HFFc6 (cell line): ENCODE measurements around the gene LILRB3. TPM values are rescaled to one million over a fixed set of nuclear protein-coding genes. Genes with fewer than 3 reads are reported as not detected.
"Not testable (repeated sequence)": the region's sequence is repeated elsewhere in the genome, so short reads cannot be mapped to it uniquely, and the experiment has no call there.

ENCODE experiments used
- DNase-seq: peaks from one replicate; pipeline ENCODE4 v3.0.0-alpha.2; 2018
- H3K27ac Mint-ChIP-seq: 2 replicates; pipeline ENCODE4 v1.8.0; 2020; ENCODE audit warnings: mild to moderate bottlenecking, mixed read lengths
- H3K27me3 Mint-ChIP-seq: 2 replicates; pipeline ENCODE4 v1.8.0; 2021; ENCODE audit warnings: mild to moderate bottlenecking, moderate library complexity, mixed read lengths; ENCODE audit not compliant: insufficient read depth
- H3K36me3 Mint-ChIP-seq: 2 replicates; pipeline ENCODE4 v1.8.0; 2021; ENCODE audit warnings: low read depth, mixed read lengths
- H3K4me1 Mint-ChIP-seq: 2 replicates; pipeline ENCODE4 v1.8.0; 2020; ENCODE audit warnings: low read depth, mixed read lengths
- H3K4me3 Mint-ChIP-seq: 2 replicates; pipeline ENCODE4 v1.8.0; 2020; ENCODE audit warnings: mild to moderate bottlenecking, moderate library complexity, mixed read lengths
- H3K9me3 Mint-ChIP-seq: 2 replicates; pipeline ENCODE4 v1.8.0; 2020; ENCODE audit warnings: mild to moderate bottlenecking, mixed read lengths
- CTCF ChIP-seq: fragments of 200-600 bp; sonication (generic); IDR thresholded peaks from 2 replicates; pipeline ENCODE4 v1.5.0; 2021; ENCODE audit warnings: antibody characterized with exemption, mild to moderate bottlenecking
- total RNA-seq, 6 experiments: library from RNA; stranded (reverse); fragmentation: NEBNext Ultra II Directional; extraction: Animal tissue kit (Norgen Biotek cat#: 25700); gene quantifications; 2 replicates in 1 of 6; 3 replicates in 5 of 6; pipeline ENCODE4 v1.2.3, GENCODE V29; 2021

Gene LILRB3
- total RNA-seq, 6 experiments from 2014 or later: not detected

- Mint-ChIP-seq H3K27me3 (peaks cover 4% of the 10 kb centered on the region), H3K27ac (peak overlapping the region; percentile 94), H3K4me3 (peak overlapping the region; percentile 94), H3K9me3 (no peaks in the 10 kb centered on the region), H3K4me1 (peaks cover 37% of the 10 kb centered on the region), H3K36me3 (peaks cover 37% of the 10 kb centered on the region)
- no peak for TF ChIP-seq CTCF
- peak; percentile 75 for DNase-seq
Observed at GRCh38 chr19:54188215-54188871, 34.5 kb downstream of the LILRB3 start.

- Mint-ChIP-seq H3K27me3 (peaks cover 4% of the 10 kb centered on the region), H3K9me3 (no peaks in the 10 kb centered on the region), H3K4me1 (peaks cover 23% of the 10 kb centered on the region), H3K36me3 (peaks cover 42% of the 10 kb centered on the region), H3K27ac (peak overlapping the region; percentile 94), H3K4me3 (peak overlapping the region; percentile 94)
- no peak for DNase-seq
- TF ChIP-seq CTCF: no peak
Observed at GRCh38 chr19:54186934-54187381, 35.8 kb downstream of the LILRB3 start.

GRCh38 chr19:54186351-54186750 lies 36.5 kb downstream of the LILRB3 start:
- no peaks in the 10 kb centered on the region for H3K9me3 Mint-ChIP-seq
- H3K4me3 Mint-ChIP-seq: no peak overlapping the region
- DNase-seq: no peak
- peaks cover 18% of the 10 kb centered on the region for H3K4me1 Mint-ChIP-seq
- no peak overlapping the region for H3K27ac Mint-ChIP-seq
- TF ChIP-seq CTCF: no peak
- peaks cover 4% of the 10 kb centered on the region for H3K27me3 Mint-ChIP-seq
- H3K36me3 Mint-ChIP-seq: peaks cover 41% of the 10 kb centered on the region

GRCh38 chr19:54183431-54183830 lies 39.4 kb downstream of the LILRB3 start:
- no peaks in the 10 kb centered on the region; the same call in none of the 2 replicates for H3K27me3 Mint-ChIP-seq
- no peaks in the 10 kb centered on the region for H3K9me3 Mint-ChIP-seq
- peaks cover 18% of the 10 kb centered on the region for H3K4me1 Mint-ChIP-seq
- H3K27ac Mint-ChIP-seq: no peak overlapping the region
- H3K36me3 Mint-ChIP-seq: peaks cover 42% of the 10 kb centered on the region
- no peak for TF ChIP-seq CTCF
- no peak overlapping the region for H3K4me3 Mint-ChIP-seq
- no peak for DNase-seq

- H3K4me3 Mint-ChIP-seq, H3K27ac Mint-ChIP-seq, H3K9me3 Mint-ChIP-seq, DNase-seq, H3K27me3 Mint-ChIP-seq, H3K4me1 Mint-ChIP-seq: not testable (repeated sequence)
- peaks cover 35% of the 10 kb centered on the region for H3K36me3 Mint-ChIP-seq
Observed at GRCh38 chr19:54181894-54182293, 40.9 kb downstream of the LILRB3 start.

- H3K36me3 Mint-ChIP-seq: peaks cover 35% of the 10 kb centered on the region
- no peak overlapping the region for H3K27ac Mint-ChIP-seq
- no peak overlapping the region for H3K4me3 Mint-ChIP-seq
- no peak for TF ChIP-seq CTCF
- H3K9me3 Mint-ChIP-seq: no peaks in the 10 kb centered on the region
- H3K4me1 Mint-ChIP-seq: no peaks in the 10 kb centered on the region
- no peaks in the 10 kb centered on the region; the same call in 1 of the 2 replicates for H3K27me3 Mint-ChIP-seq
- no peak for DNase-seq
Observed at GRCh38 chr19:54180691-54181091, 42.1 kb downstream of the LILRB3 start.
